ENCODE data around the gene TBXA2R.
"Not testable (repeated sequence)": the region's sequence is repeated elsewhere in the genome, so short reads cannot be mapped to it uniquely, and the experiment has no call there.

TBXA2R gene

DNA sequence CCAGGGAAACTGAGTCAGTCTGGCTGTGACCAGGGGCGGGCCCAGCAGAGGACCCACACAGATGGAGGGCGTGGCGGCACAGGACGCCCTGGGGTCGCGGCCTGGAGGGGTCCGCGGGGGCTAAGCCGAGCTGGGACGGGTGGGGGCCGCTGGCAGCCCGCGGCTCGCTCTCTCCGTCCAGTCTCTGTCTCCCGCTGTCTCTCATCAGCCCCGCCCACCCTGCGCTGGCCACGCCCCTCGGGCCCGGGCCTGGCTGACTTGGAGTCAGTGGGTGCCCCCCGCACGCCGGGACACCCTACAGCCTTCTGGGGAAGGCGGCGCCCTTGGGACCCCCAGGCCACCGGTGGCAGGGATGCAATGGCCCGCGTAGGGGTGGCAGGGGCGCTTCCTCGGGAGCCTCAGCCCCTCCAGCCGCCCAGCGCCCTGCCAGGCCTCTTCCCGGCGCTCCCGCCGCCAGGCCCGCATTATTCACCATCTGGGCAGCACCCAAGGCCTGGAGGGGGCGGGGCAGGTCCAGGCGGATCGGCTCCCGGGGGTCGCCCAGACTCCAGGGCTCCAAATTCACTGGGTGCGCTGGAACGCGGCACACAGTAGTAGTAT lies at the start of gene TBXA2R:
TSS of gene TBXA2R (minus strand) at position 186 of the 600 bp plus-strand sequence. CDS start 6,241 bp downstream, outside the sequence.
- DNase-seq (ENCODE audit: low spot score): peak; percentile 24

DNA sequence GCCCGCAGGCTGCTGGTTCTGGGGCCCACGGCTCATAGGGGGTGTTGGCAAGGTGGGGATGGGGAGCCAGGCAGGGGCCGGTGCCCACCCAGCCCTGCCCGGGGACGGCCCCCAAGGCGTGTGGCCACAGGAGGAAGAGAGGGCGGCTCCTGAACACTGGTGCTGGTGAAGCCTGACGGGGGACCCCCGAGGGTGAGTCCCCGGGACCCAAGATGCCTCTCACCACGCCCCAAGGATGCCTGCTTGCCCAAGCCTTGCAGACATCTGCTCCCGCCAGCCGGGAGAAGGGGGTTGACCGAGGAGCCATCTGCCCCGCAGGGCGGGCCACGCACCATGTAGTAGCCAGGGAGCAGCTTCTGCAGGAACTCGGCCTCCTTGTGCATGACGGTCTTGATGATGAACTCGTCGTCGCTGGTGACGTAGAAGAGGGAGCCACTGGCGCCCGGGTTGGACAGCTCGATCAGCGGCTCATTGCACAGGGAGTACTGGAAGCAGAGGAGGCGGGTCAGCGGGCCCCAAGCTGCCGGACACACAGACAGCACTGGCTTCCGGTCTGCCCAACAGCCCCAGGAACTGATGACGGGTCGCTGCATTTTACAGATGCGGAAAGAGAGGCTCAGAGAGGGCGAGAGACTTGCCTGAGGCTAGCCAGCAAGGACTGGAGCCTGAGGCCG lies 49.5 kb upstream of the TBXA2R start:
- no peak for DNase-seq (ENCODE audit: low spot score)
- Mint-ChIP-seq H3K27me3 (ENCODE audit: low read depth) (no peaks in the 10 kb centered on the region), H3K9me3 (no peaks in the 10 kb centered on the region), H3K27ac (no peak overlapping the region), H3K4me3 (no peak overlapping the region), H3K4me1 (ENCODE audit: low read depth) (no peaks in the 10 kb centered on the region), H3K36me3 (ENCODE audit: low read depth) (peaks cover 5% of the 10 kb centered on the region)

More for the DNA sequence above, at the start of gene TBXA2R:
- Mint-ChIP-seq H3K4me1 (ENCODE audit: low read depth) (peaks cover 4% of the 10 kb centered on the region), H3K4me3 (no peak within 1 kb of the TSS), H3K9me3 (no peaks in the 10 kb centered on the region), H3K27me3 (ENCODE audit: low read depth) (peaks cover 8% of the 10 kb centered on the region), H3K27ac (no peak within 1 kb of the TSS), H3K36me3 (ENCODE audit: low read depth) (peaks cover 5% of the 10 kb centered on the region)

DNA sequence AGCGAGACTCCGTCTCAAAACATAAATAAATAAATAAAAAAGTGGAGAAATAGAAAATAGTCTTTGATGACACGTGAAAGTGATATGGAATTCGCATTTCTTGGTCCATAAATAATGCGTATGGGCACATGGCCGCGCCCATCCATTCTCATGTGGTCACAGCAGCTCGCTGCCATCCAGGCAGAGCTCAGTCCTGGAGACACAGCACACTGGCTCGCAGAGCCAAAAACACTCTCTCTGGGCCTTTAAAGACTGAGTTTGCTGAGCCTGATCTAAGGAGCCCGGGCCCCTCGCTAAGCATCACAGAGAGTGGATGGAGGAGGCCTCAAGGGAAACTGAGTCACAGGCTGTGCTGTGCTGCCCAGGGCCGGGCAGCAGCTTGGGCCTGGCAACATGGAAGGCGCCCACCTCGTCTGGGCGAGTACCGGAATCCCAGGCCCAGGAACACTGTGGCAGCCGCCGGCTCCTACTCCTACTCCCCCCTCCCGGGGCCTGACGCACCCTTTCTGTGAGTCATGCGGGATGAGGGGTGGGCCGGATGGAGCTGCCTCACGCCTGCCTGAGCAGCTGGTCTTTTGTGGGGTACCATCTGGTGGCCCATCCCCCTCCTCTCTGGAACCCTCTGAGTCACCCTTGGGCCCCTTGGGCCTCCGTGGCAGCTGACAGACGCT lies 48.9 kb upstream of the TBXA2R start:
- H3K4me1 Mint-ChIP-seq (ENCODE audit: low read depth): no peaks in the 10 kb centered on the region
- no peak overlapping the region for H3K27ac Mint-ChIP-seq
- H3K36me3 Mint-ChIP-seq (ENCODE audit: low read depth): peaks cover 4% of the 10 kb centered on the region
- DNase-seq (ENCODE audit: low spot score): no peak
- H3K4me3 Mint-ChIP-seq: no peak overlapping the region
- no peaks in the 10 kb centered on the region for H3K9me3 Mint-ChIP-seq
- no peaks in the 10 kb centered on the region for H3K27me3 Mint-ChIP-seq (ENCODE audit: low read depth)

- Mint-ChIP-seq H3K27me3 (ENCODE audit: low read depth) (no peaks in the 10 kb centered on the region), H3K36me3 (ENCODE audit: low read depth) (peaks cover 4% of the 10 kb centered on the region), H3K4me3 (no peak overlapping the region), H3K27ac (no peak overlapping the region), H3K9me3 (no peaks in the 10 kb centered on the region), H3K4me1 (ENCODE audit: low read depth) (no peaks in the 10 kb centered on the region)
- no peak for DNase-seq (ENCODE audit: low spot score)
Measured at GRCh38 chr19:3653865-3654513, 47.3 kb upstream of the TBXA2R start.

DNA sequence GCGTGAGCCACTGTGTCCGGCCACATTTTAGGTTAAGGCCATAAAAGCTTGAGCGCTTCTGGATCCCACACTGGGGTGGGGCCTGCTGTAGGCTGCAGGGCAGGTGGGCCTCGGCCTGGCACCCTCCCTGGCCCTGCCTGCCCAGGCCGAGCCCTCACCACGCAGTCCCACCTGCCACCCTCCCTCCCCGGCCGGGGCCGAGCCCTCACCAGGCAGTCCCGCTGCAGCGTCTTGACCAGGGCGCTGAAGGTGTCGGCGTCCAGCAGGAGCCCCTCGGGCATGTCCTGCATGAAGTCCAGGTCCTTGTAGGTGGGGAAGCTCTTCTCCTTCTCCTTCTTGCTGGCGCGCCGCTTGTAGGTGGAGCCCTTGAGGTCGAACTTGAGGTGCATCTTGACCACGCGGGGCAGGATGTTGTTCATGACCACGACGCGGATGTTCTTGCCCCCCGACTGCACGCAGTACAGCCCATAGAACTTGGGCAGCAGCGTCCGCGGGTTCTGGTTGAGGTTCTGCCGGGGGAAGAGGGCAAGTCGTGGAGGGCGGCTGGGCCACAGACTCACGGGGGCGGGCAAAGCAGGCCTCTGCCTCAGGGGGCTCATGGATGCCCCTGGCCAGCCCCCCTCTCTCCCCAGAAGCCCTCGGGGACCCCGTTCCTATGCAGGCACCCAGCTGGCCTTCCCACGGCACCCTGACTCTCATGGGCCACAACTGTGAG lies 46.6 kb upstream of the TBXA2R start:
- H3K27ac Mint-ChIP-seq: no peak overlapping the region
- H3K9me3 Mint-ChIP-seq: no peaks in the 10 kb centered on the region
- H3K36me3 Mint-ChIP-seq (ENCODE audit: low read depth): peaks cover 4% of the 10 kb centered on the region

GRCh38 chr19:3652422-3652821 lies 45.7 kb upstream of the TBXA2R start:
- Mint-ChIP-seq H3K36me3 (ENCODE audit: low read depth) (peaks cover 4% of the 10 kb centered on the region), H3K4me3 (no peak overlapping the region), H3K27ac (no peak overlapping the region), H3K27me3 (ENCODE audit: low read depth) (no peaks in the 10 kb centered on the region), H3K4me1 (ENCODE audit: low read depth) (no peaks in the 10 kb centered on the region), H3K9me3 (no peaks in the 10 kb centered on the region)
- DNase-seq (ENCODE audit: low spot score): no peak

More for the DNA sequence above, 46.6 kb upstream of the TBXA2R start:
- no peak overlapping the region for H3K4me3 Mint-ChIP-seq
- DNase-seq (ENCODE audit: low spot score): no peak
- no peaks in the 10 kb centered on the region for H3K4me1 Mint-ChIP-seq (ENCODE audit: low read depth)
- no peaks in the 10 kb centered on the region for H3K27me3 Mint-ChIP-seq (ENCODE audit: low read depth)

- no peak for DNase-seq (ENCODE audit: low spot score)
- Mint-ChIP-seq H3K27me3 (ENCODE audit: low read depth) (no peaks in the 10 kb centered on the region), H3K9me3 (no peaks in the 10 kb centered on the region), H3K4me1 (ENCODE audit: low read depth) (no peaks in the 10 kb centered on the region), H3K4me3 (no peak overlapping the region), H3K36me3 (ENCODE audit: low read depth) (no peaks in the 10 kb centered on the region), H3K27ac (no peak overlapping the region)
Measured at GRCh38 chr19:3651684-3652083, 45.0 kb upstream of the TBXA2R start.

DNA sequence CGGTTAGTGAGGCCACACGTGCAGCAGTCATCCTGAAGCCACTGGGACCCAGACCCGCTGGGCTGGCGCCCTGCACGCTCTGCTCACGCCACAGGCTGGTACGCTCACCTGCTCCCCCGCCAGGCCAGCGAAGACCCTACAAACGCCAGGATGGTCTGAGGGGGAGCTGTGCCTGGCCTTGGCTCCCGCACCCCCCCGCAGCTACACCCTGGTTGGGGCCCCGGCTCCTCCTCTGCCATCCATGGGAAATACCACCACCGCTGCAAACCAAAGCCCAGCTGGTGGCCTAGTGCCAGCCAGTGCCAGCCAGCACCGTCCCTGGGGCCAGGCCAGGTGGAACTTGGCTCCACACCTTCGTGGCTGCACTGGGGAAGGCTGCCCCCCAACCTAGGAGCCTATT lies 43.2 kb upstream of the TBXA2R start:
- no peak overlapping the region for H3K27ac Mint-ChIP-seq

DNA sequence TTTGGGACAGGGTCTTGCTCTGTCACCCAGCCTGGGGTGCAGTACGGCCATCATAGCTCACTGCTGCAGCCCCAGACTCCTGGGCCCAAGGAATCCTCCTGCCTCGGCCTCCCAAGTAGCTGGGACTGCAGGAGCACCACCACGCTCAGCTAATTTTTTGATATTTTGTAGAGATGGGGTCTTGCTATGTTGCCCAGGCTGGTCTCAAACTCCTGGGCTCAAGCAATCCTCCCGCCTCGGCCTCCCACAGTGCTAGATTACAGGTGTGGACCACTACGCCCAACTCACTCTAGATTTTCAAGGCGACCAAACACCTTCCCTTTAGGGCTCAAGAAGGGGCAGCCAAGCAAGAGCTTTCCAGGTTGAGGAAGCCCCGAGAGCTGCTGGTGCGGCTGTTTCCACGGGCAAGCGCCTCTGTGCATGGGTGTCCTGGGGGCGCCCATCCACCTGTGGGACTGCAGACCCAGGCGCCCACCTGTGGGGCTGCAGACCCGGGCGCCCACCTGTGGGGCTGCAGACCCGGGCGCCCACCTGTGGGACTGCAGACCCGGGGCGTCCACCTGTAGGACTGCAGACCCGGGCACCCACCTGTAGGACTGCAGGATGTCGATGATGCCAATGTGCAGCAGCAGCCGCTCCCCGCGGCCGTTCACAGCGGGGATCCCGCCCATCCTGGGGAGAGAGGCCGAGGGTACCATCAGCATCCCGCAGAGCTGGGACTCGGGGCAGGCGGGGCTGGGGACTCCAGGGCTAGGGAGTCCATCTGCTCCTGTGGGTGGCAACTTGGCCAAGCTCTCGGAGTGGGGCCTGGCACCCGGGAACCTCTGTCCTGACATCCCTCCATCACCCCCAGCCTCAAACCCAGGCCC lies 41.6 kb upstream of the TBXA2R start:
- no peak for DNase-seq (ENCODE audit: low spot score)
- Mint-ChIP-seq H3K36me3 (ENCODE audit: low read depth) (no peaks in the 10 kb centered on the region), H3K9me3 (no peaks in the 10 kb centered on the region), H3K4me1 (ENCODE audit: low read depth) (no peaks in the 10 kb centered on the region), H3K27me3 (ENCODE audit: low read depth) (no peaks in the 10 kb centered on the region), H3K27ac (no peak overlapping the region), H3K4me3 (no peak overlapping the region)

More for the DNA sequence above, 43.2 kb upstream of the TBXA2R start:
- no peak for DNase-seq (ENCODE audit: low spot score)
- Mint-ChIP-seq H3K9me3 (no peaks in the 10 kb centered on the region), H3K36me3 (ENCODE audit: low read depth) (no peaks in the 10 kb centered on the region), H3K4me1 (ENCODE audit: low read depth) (no peaks in the 10 kb centered on the region), H3K27me3 (ENCODE audit: low read depth) (no peaks in the 10 kb centered on the region), H3K4me3 (no peak overlapping the region)

- H3K27me3 Mint-ChIP-seq (ENCODE audit: low read depth); H3K9me3 Mint-ChIP-seq; H3K27ac Mint-ChIP-seq; H3K36me3 Mint-ChIP-seq (ENCODE audit: low read depth); DNase-seq (ENCODE audit: low spot score); H3K4me1 Mint-ChIP-seq (ENCODE audit: low read depth); H3K4me3 Mint-ChIP-seq: not testable (repeated sequence)
Measured at GRCh38 chr19:3647102-3647501, 40.4 kb upstream of the TBXA2R start.

DNA sequence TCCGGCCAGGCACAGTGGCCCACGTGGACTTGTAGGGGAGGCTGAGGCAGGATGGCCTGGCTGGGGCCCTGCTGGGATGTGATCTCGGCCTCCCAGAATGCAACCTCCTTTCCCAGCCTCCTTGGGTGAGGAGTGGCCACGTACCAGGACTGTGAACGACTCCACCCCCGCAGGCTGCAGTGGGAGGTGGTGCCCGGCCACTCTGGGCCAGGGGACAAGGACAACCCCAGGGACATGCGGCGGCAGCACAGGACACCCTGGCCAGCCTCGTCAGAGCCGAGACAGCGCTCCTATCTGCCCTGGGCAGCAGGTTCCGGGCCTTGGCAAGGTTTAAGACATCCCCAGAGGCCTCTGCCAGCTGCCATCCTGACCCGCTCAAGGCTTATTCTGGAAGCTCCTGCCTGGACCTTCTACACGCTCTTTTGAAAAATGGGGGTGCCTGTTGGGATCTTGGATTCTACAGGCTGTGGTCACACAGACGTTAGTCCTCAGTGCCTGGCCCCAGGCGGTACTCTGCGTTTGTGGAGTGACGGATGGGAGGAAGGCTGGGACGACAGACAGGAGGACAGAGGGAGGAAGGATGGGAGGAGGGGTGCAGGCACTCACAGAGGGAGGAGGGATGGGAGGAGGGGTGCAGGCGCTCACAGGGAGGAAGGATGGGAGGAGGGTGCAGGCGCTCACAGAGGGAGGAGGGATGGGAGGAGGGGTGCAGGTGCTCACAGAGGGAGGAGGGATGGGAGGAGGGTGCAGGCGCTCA lies 39.8 kb upstream of the TBXA2R start:
- no peak for DNase-seq (ENCODE audit: low spot score)
- H3K9me3 Mint-ChIP-seq: no peaks in the 10 kb centered on the region
- H3K36me3 Mint-ChIP-seq (ENCODE audit: low read depth): no peaks in the 10 kb centered on the region
- H3K4me3 Mint-ChIP-seq: no peak overlapping the region
- no peak overlapping the region for H3K27ac Mint-ChIP-seq
- no peaks in the 10 kb centered on the region for H3K27me3 Mint-ChIP-seq (ENCODE audit: low read depth)
- H3K4me1 Mint-ChIP-seq (ENCODE audit: low read depth): no peaks in the 10 kb centered on the region

GRCh38 chr19:3645726-3646125 lies 39.1 kb upstream of the TBXA2R start:
- H3K4me3 Mint-ChIP-seq: no peak overlapping the region
- H3K27me3 Mint-ChIP-seq (ENCODE audit: low read depth): no peaks in the 10 kb centered on the region
- H3K4me1 Mint-ChIP-seq (ENCODE audit: low read depth): no peaks in the 10 kb centered on the region
- DNase-seq (ENCODE audit: low spot score): no peak
- no peak overlapping the region for H3K27ac Mint-ChIP-seq
- H3K36me3 Mint-ChIP-seq (ENCODE audit: low read depth): no peaks in the 10 kb centered on the region
- no peaks in the 10 kb centered on the region for H3K9me3 Mint-ChIP-seq

Measured in T-helper 2 cell treated with Interferon-gamma antibody and Interleukin-4, amounts not matched to agents 5 μg/mL and 100 μg/mL, for 36 hours (primary cell).